H9 (cell line): ENCODE measurements around the gene PEX16. TPM values are rescaled to one million over a fixed set of nuclear protein-coding genes. Genes with fewer than 3 reads are reported as not detected.

Source experiments
- DNase-seq: peaks from one replicate; pipeline ENCODE4 v3.0.0-alpha.2; 2017
- H2AFZ ChIP-seq: one replicate; pipeline ENCODE4 v1.6.1; 2013; ENCODE audit warnings: mild to moderate bottlenecking, low read length, control low read depth, moderate library complexity
- H2AK5ac ChIP-seq: 2 replicates; pipeline ENCODE4 v1.6.1; 2013; ENCODE audit warnings: low read length, control low read depth, mixed read lengths; ENCODE audit not compliant: insufficient read length
- H2BK120ac ChIP-seq: one replicate; pipeline ENCODE4 v1.6.1; 2013; ENCODE audit warnings: low read depth, mild to moderate bottlenecking, low read length, control low read depth, inconsistent platforms; ENCODE audit not compliant: poor library complexity, severe bottlenecking
- H2BK12ac ChIP-seq: 2 replicates; pipeline ENCODE4 v1.6.1; 2013; ENCODE audit warnings: low read length, control low read depth, mixed read lengths, low read depth; ENCODE audit not compliant: insufficient read length
- H2BK15ac ChIP-seq: 2 replicates; pipeline ENCODE4 v1.6.1; 2013; ENCODE audit warnings: low read depth, low read length, control low read depth
- H2BK20ac ChIP-seq: one replicate; pipeline ENCODE4 v1.6.1; 2013; ENCODE audit warnings: low read depth, mild to moderate bottlenecking, low read length, control low read depth, inconsistent platforms; ENCODE audit not compliant: poor library complexity, severe bottlenecking
- H2BK5ac ChIP-seq: 2 replicates; pipeline ENCODE4 v1.6.1; 2013; ENCODE audit warnings: low read length, control low read depth, mixed read lengths; ENCODE audit not compliant: insufficient read length
- H3K14ac ChIP-seq: 2 replicates; pipeline ENCODE4 v1.6.1; 2013; ENCODE audit warnings: low read length, control low read depth; ENCODE audit not compliant: insufficient read depth
- H3K18ac ChIP-seq: 2 replicates; pipeline ENCODE4 v1.6.1; 2013; ENCODE audit warnings: low read depth, mild to moderate bottlenecking, mixed read lengths, low read length, control low read depth; ENCODE audit not compliant: insufficient read length
- H3K23ac ChIP-seq: 2 replicates; pipeline ENCODE4 v1.6.1; 2013; ENCODE audit warnings: low read length, control low read depth, mixed read lengths, low read depth; ENCODE audit not compliant: insufficient read length
- H3K23me2 ChIP-seq: 2 replicates; pipeline ENCODE4 v1.6.1; 2013; ENCODE audit warnings: low read depth, mild to moderate bottlenecking, mixed read lengths, low read length, control low read depth; ENCODE audit not compliant: insufficient read length, poor library complexity, severe bottlenecking
- H3K27ac ChIP-seq: 2 replicates; pipeline ENCODE4 v1.5.1; 2013; ENCODE audit warnings: low read length, control low read depth, mixed read lengths, low read depth; ENCODE audit not compliant: insufficient read length
- H3K27me3 ChIP-seq: 2 replicates; pipeline ENCODE4 v1.6.1; 2013; ENCODE audit warnings: low read length, control low read depth, inconsistent platforms; ENCODE audit not compliant: insufficient read depth
- H3K4ac ChIP-seq: 2 replicates; pipeline ENCODE4 v1.6.1; 2013; ENCODE audit warnings: low read depth, mild to moderate bottlenecking, control low read depth, inconsistent platforms, low read length, moderate library complexity
- H3K4me1 ChIP-seq: 2 replicates; pipeline ENCODE4 v1.6.1; 2013; ENCODE audit warnings: low read length, control low read depth, inconsistent platforms; ENCODE audit not compliant: insufficient read depth
- H3K4me2 ChIP-seq: 2 replicates; pipeline ENCODE4 v1.6.1; 2013; ENCODE audit warnings: low read length, control low read depth, mixed read lengths; ENCODE audit not compliant: insufficient read length, insufficient read depth
- H3K56ac ChIP-seq: 2 replicates; pipeline ENCODE4 v1.6.1; 2013; ENCODE audit warnings: low read depth, mild to moderate bottlenecking, mixed read lengths, low read length, control low read depth; ENCODE audit not compliant: insufficient read length
- H3K79me1 ChIP-seq: 2 replicates; pipeline ENCODE4 v1.6.1; 2013; ENCODE audit warnings: low read depth, mild to moderate bottlenecking, moderate library complexity, low read length, control low read depth, inconsistent platforms; ENCODE audit not compliant: insufficient read depth, poor library complexity, severe bottlenecking
- H3K79me2 ChIP-seq: 2 replicates; pipeline ENCODE4 v1.6.1; 2013; ENCODE audit warnings: low read length, control low read depth, inconsistent platforms; ENCODE audit not compliant: insufficient read depth
- H3K9ac ChIP-seq: 2 replicates; pipeline ENCODE4 v1.6.1; 2013; ENCODE audit warnings: low read length, control low read depth, mixed read lengths; ENCODE audit not compliant: insufficient read length; ENCODE audit errors: extremely low read depth
- H3K9me3 ChIP-seq: one replicate; pipeline ENCODE4 v1.6.1; 2013; ENCODE audit warnings: low read depth, low read length, inconsistent platforms; ENCODE audit not compliant: control insufficient read depth
- H3T11ph ChIP-seq: one replicate; pipeline ENCODE4 v1.6.1; 2013; ENCODE audit warnings: mild to moderate bottlenecking, low read length, control low read depth, inconsistent platforms
- H4K20me1 ChIP-seq: one replicate; pipeline ENCODE4 v1.6.1; 2013; ENCODE audit not compliant: control insufficient read depth, insufficient read length, insufficient read depth
- H4K5ac ChIP-seq: 2 replicates; pipeline ENCODE4 v1.6.1; 2013; ENCODE audit warnings: low read depth, mild to moderate bottlenecking, mixed read lengths, low read length, control low read depth; ENCODE audit not compliant: insufficient read length
- H4K8ac ChIP-seq: replicated peaks from 2 replicates; pipeline ENCODE4 v1.6.1; 2013; ENCODE audit warnings: low read length, control low read depth, mixed read lengths, low read depth; ENCODE audit not compliant: insufficient read length
- H4K91ac ChIP-seq: 2 replicates; pipeline ENCODE4 v1.6.1; 2013; ENCODE audit warnings: low read depth, mild to moderate bottlenecking, moderate library complexity, mixed read lengths, low read length, control low read depth; ENCODE audit not compliant: insufficient read length
- H3K27ac Mint-ChIP-seq, 3 experiments: 2 replicates in 2 of 3; 3 replicates in 1 of 3; pipeline ENCODE4 v1.8.0; 2020 to 2021; ENCODE audit warnings: mixed read lengths in 3 of 3, mild to moderate bottlenecking in 1 of 3, moderate library complexity in 1 of 3
- H3K27me3 Mint-ChIP-seq: 2 replicates; pipeline ENCODE4 v1.8.0; 2021; ENCODE audit warnings: low read depth, mild to moderate bottlenecking, moderate library complexity, mixed read lengths
- H3K36me3 Mint-ChIP-seq, 3 experiments: 2 replicates in 2 of 3; 3 replicates in 1 of 3; pipeline ENCODE4 v1.8.0; 2020 to 2021; ENCODE audit warnings: low read depth in 3 of 3, mixed read lengths in 3 of 3; ENCODE audit not compliant: insufficient read depth in 1 of 3
- H3K4me1 Mint-ChIP-seq, 2 experiments: 2 replicates each; pipeline ENCODE4 v1.8.0; 2020; ENCODE audit warnings: mixed read lengths in 2 of 2
- H3K4me3 Mint-ChIP-seq, 2 experiments: 2 replicates in 1 of 2; 3 replicates in 1 of 2; pipeline ENCODE4 v1.8.0; 2020 to 2021; ENCODE audit warnings: mild to moderate bottlenecking in 2 of 2, mixed read lengths in 2 of 2, moderate library complexity in 1 of 2
- H3K9me3 Mint-ChIP-seq, 2 experiments: 2 replicates in 1 of 2; 3 replicates in 1 of 2; pipeline ENCODE4 v1.8.0; 2020; ENCODE audit warnings: mild to moderate bottlenecking in 2 of 2, mixed read lengths in 2 of 2, moderate library complexity in 1 of 2
- WGBS: extraction: QIAGEN DNeasy Blood & Tissue Kit; methylation state at CpG from one replicate; pipeline ENCODE4 v1.1.7; 2013; ENCODE audit warnings: missing lambda C conversion rate, low lambda C conversion rate, mixed read lengths; ENCODE audit not compliant: insufficient read length; ENCODE audit errors: extremely low coverage; 5-methylcytosine and 5-hydroxymethylcytosine counted together
- total RNA-seq: library from RNA; stranded (reverse); gene quantifications from 2 replicates; pipeline ENCODE4 v1.2.1, GENCODE V29; 2021
- TF ChIP-seq, protein P1 (sequence below): fragments of 200-600 bp; sonication (generic); conservative IDR thresholded peaks from 3 replicates; pipeline ENCODE4 v1.8.0; 2021; ENCODE audit warnings: antibody characterized with exemption, mild to moderate bottlenecking

The PEX16 gene
- total RNA-seq, 1 experiment from 2014 or later: 30.8 TPM

DNA sequence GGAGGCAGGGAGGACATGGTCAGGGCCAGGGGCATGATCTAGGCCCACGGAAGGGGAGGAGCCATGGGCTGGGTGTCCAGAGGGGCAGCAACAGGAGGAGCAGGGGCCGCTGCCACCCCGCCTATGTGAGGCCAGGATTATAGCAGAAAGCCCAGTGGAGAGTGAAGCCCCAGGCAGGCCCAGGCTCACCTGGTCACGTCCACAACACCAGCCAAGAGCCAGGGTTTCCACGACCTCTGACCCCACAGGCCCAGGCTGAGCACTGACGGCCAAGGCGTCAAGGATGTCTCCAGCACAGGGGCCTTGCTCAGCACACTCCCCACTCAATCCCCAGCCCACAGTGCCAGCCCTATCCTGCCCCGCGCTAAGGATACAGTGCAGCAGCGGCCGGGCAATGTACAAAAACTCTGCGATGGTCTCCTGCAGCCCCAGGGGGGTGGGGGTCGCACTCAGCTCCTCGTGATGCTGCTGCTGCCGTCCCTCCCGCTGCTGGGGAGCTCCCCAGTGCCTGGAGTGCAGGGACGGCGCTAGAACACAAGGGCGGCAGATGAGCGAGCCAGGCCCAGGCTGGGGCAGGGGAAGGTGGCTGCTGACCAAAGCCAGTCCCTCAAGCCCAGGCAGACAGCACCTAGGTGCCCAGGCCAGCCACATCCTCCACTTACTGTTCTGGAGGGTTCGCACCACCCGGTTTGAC is 3.6 kb downstream of the PEX16 start:
- H3K9me3 Mint-ChIP-seq: no peaks in the 10 kb centered on the region
- no peak overlapping the region for H2BK120ac ChIP-seq
- no peak overlapping the region for H2BK20ac ChIP-seq
- peaks cover 3% of the 10 kb centered on the region for H3K23me2 ChIP-seq
- TF ChIP-seq, protein P1, sequence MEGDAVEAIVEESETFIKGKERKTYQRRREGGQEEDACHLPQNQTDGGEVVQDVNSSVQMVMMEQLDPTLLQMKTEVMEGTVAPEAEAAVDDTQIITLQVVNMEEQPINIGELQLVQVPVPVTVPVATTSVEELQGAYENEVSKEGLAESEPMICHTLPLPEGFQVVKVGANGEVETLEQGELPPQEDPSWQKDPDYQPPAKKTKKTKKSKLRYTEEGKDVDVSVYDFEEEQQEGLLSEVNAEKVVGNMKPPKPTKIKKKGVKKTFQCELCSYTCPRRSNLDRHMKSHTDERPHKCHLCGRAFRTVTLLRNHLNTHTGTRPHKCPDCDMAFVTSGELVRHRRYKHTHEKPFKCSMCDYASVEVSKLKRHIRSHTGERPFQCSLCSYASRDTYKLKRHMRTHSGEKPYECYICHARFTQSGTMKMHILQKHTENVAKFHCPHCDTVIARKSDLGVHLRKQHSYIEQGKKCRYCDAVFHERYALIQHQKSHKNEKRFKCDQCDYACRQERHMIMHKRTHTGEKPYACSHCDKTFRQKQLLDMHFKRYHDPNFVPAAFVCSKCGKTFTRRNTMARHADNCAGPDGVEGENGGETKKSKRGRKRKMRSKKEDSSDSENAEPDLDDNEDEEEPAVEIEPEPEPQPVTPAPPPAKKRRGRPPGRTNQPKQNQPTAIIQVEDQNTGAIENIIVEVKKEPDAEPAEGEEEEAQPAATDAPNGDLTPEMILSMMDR: no peak
- no peaks in the 10 kb centered on the region for H3K4me1 ChIP-seq
- no peak overlapping the region for H2AK5ac ChIP-seq
- H3K27ac ChIP-seq: no peak overlapping the region
- H3K79me1 ChIP-seq: no peaks in the 10 kb centered on the region
- H3K27ac Mint-ChIP-seq: no peak overlapping the region
- H3T11ph ChIP-seq: no peak overlapping the region
- no peak overlapping the region for H3K18ac ChIP-seq
- H2AFZ ChIP-seq: no peak overlapping the region
- H4K8ac ChIP-seq: no peak overlapping the region
- no peaks in the 10 kb centered on the region for H3K9me3 ChIP-seq
- no peak for DNase-seq
- no peak overlapping the region for H3K56ac ChIP-seq
- H3K36me3 Mint-ChIP-seq: peaks cover 5 to 40% (median 29%) of the 10 kb centered on the region in 3 experiments; a peak in 6 of 7 replicates
- H3K4me1 Mint-ChIP-seq: peaks cover 5 to 11% of the 10 kb centered on the region in 2 experiments
- H4K20me1 ChIP-seq: no peaks in the 10 kb centered on the region
- no peaks in the 10 kb centered on the region for H3K79me2 ChIP-seq
- H3K27me3 ChIP-seq: no peaks in the 10 kb centered on the region
- no peak overlapping the region for H3K4me3 Mint-ChIP-seq
- H3K9ac ChIP-seq: no peak overlapping the region
- no peak overlapping the region for H4K5ac ChIP-seq
- H3K4me2 ChIP-seq: no peak overlapping the region
- H2BK5ac ChIP-seq: no peak overlapping the region
- H3K14ac ChIP-seq: no peak overlapping the region
- H3K23ac ChIP-seq: no peak overlapping the region
- no peak overlapping the region for H2BK15ac ChIP-seq
- no peak overlapping the region for H3K4ac ChIP-seq
- WGBS: no CpG with 5 or more reads among the region's 22 CpGs
- no peaks in the 10 kb centered on the region for H3K27me3 Mint-ChIP-seq
- H2BK12ac ChIP-seq: no peak overlapping the region
- no peak overlapping the region for H4K91ac ChIP-seq
